ENCODE data around the gene KRTAP10-8.
"Not testable (repeated sequence)": the region's sequence is repeated elsewhere in the genome, so short reads cannot be mapped to it uniquely, and the experiment has no call there.

DNA sequence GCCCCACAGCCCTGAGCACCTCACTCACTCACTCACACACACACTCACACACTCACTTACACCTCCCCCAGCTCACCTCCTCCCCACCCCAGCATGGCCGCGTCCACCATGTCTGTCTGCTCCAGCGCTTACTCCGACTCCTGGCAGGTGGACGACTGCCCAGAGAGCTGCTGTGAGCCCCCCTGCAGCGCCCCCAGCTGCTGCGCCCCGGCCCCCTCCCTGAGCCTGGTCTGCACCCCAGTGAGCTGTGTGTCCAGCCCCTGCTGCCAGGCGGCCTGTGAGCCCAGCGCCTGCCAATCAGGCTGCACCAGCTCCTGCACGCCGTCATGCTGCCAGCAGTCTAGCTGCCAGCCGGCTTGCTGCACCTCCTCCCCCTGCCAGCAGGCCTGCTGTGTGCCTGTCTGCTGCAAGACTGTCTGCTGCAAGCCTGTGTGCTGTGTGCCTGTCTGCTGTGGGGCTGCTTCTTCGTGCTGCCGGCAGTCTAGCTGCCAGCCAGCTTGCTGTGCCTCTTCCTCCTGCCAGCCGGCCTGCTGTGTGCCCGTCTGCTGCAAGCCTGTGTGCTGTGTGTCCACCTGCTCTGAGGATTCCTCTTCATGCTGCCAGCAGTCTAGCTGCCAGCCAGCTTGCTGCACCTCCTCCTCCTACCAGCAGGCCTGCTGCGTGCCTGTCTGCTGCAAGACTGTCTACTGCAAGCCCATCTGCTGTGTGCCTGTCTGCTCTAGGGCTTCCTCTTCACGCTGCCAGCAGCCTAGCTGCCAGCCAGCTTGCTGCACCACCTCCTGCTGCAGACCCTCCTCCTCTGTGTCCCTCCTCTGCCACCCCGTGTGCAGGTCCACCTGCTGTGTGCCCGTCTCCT lies 34.7 kb downstream of the KRTAP10-8 start, which contains the start of gene KRTAP10-11:
- TF ChIP-seq, protein P1, sequence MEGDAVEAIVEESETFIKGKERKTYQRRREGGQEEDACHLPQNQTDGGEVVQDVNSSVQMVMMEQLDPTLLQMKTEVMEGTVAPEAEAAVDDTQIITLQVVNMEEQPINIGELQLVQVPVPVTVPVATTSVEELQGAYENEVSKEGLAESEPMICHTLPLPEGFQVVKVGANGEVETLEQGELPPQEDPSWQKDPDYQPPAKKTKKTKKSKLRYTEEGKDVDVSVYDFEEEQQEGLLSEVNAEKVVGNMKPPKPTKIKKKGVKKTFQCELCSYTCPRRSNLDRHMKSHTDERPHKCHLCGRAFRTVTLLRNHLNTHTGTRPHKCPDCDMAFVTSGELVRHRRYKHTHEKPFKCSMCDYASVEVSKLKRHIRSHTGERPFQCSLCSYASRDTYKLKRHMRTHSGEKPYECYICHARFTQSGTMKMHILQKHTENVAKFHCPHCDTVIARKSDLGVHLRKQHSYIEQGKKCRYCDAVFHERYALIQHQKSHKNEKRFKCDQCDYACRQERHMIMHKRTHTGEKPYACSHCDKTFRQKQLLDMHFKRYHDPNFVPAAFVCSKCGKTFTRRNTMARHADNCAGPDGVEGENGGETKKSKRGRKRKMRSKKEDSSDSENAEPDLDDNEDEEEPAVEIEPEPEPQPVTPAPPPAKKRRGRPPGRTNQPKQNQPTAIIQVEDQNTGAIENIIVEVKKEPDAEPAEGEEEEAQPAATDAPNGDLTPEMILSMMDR (IDR thresholded peaks at IDR 0.05): not testable (repeated sequence)
- TF ChIP-seq POLR2A (IDR thresholded peaks at IDR 0.05): not testable (repeated sequence)

Data from prostate gland (tissue), 2 donors.